Adrenal gland (tissue), 12 donors: ENCODE measurements around the gene CCDC88B. TPM values are rescaled to one million over a fixed set of nuclear protein-coding genes. Genes with fewer than 3 reads are reported as not detected.

Experiments
- DNase-seq, 7 donors: peaks; one replicate each; pipeline ENCODE4 v3.0.0-alpha.2; 2019 to 2020
- H3K27ac ChIP-seq, 5 donors: fragments of 200-600 bp; sonication (generic) in 4 of 5; 1 replicate in 3 of 5; 2 replicates in 2 of 5; pipeline versions ENCODE4 v1.5.1 to v1.8.0; 2016 to 2020; ENCODE audit warnings: mild to moderate bottlenecking in 1 of 5
- H3K27me3 ChIP-seq: fragments of 200-600 bp; 2 replicates; pipeline ENCODE4 v1.8.0; 2021
- H3K36me3 ChIP-seq, 2 donors: fragments of 200-600 bp; replicated peaks in 1 of 2; 1 replicate in 1 of 2; 2 replicates in 1 of 2; pipeline versions ENCODE4 v1.5.1 to v1.8.0; 2018 to 2022
- H3K4me1 ChIP-seq, 2 donors: fragments of 200-600 bp; replicated peaks in 1 of 2; 1 replicate in 1 of 2; 2 replicates in 1 of 2; pipeline versions ENCODE4 v1.5.1 to v1.8.0; 2018 to 2021
- H3K4me3 ChIP-seq, 4 donors: fragments of 200-600 bp; sonication (generic) in 3 of 4; one replicate each; pipeline ENCODE4 v1.5.1; 2016 to 2018
- H3K9me3 ChIP-seq, 3 donors: fragments of 200-600 bp; sonication (generic) in 1 of 3; replicated peaks in 1 of 3; 1 replicate in 2 of 3; 2 replicates in 1 of 3; pipeline versions ENCODE4 v1.5.1 to v1.8.0; 2016 to 2021
- CTCF ChIP-seq, 6 experiments: fragments of 450-650 bp in 4 of 6; fragments of 200-600 bp in 2 of 6; sonication (generic) in 1 of 6; IDR thresholded peaks; 1 replicate in 5 of 6; 2 replicates in 1 of 6; pipeline versions ENCODE4 v1.5.1 to v1.8.0; 2016 to 2021; ENCODE audit warnings: antibody characterized with exemption in 6 of 6, mild to moderate bottlenecking in 2 of 6, moderate library complexity in 1 of 6
- POLR2A ChIP-seq, 2 donors: fragments of 450-650 bp; IDR thresholded peaks; one replicate each; pipeline ENCODE4 v1.6.1; 2017; ENCODE audit warnings: antibody characterized with exemption in 2 of 2, mild to moderate bottlenecking in 2 of 2, moderate library complexity in 1 of 2
- WGBS, 4 donors: extraction: QIAGEN DNeasy Blood & Tissue Kit in 2 of 4; methylation state at CpG; one replicate each; pipeline versions ENCODE4 v1.1.5 to v1.1.7; 2013 to 2017; 5-methylcytosine and 5-hydroxymethylcytosine counted together
- intact Hi-C, 2 donors: fragments of 100-400 bp; cut with DNase I; formaldehyde crosslinking; loops; one replicate each; pipeline versions ENCODE4 v1.14.1 to v1.15.0; 2022 to 2023
- polyA plus RNA-seq, 3 donors: library from polyadenylated mRNA; stranded (reverse); fragments of 200-250 nt in 2 of 3; fragments of 350-450 nt in 1 of 3; fragmentation: Illumina TruSeq in 1 of 3; extraction: RNeasy Lipid Tissue Mini Kit (QIAGEN cat#74804) in 1 of 3; gene quantifications; one replicate each; pipeline ENCODE4 v1.2.3, GENCODE V29; 2013 to 2014
- total RNA-seq, 9 donors: library from RNA; depleted of rRNA in 4 of 9; stranded (reverse); fragments of >200 nt in 4 of 9; fragments of 120-200 nt in 1 of 9; fragmentation: NEBNext Ultra II Directional in 1 of 9; extraction: Animal tissue kit (Norgen Biotek cat#: 25700) in 1 of 9; gene quantifications; one replicate each; pipeline versions ENCODE4 v1.1.0 to v1.2.4, GENCODE V29; 2013 to 2023
- donor health status: healthy with polysubstance abuse.
- donor health status: Bipolar disorder and iron deficiency.
- donor health status: DM: yes; HTN: yes; CAD: no.
- donor health status: DM: no; HTN: no; CAD: no.
- donor health status: DM: no; HTN: no; CAD: no.
- donor health status: DM: yes; HTN: yes; CAD: no.

Gene CCDC88B
- total and polyA plus RNA-seq, 12 donors, result 5.1 to 143 (median 14.5) TPM

- intact Hi-C loops, result no loop called here
- Histone ChIP-seq H3K4me1 (peaks cover 7 to 27% of the 10 kb centered on the region in 2 donors), H3K27ac (no peak overlapping the region), H3K9me3 (no peaks in the 10 kb centered on the region), H3K36me3 (peaks cover 0 to 61% of the 10 kb centered on the region in 2 donors), H3K4me3 (no peak overlapping the region), H3K27me3 (no peaks in the 10 kb centered on the region)
- DNase-seq, result no peak
- TF ChIP-seq CTCF (IDR thresholded peaks at IDR 0.05) (no peak), POLR2A (IDR thresholded peaks at IDR 0.05) (no peak)
- 94 to 96% (median 95%) methylated on average over 10 of the region's 10 CpGs for WGBS, 4 donors
Observed at GRCh38 chr11:64362339-64362738, 22.3 kb downstream of the CCDC88B start.

DNA sequence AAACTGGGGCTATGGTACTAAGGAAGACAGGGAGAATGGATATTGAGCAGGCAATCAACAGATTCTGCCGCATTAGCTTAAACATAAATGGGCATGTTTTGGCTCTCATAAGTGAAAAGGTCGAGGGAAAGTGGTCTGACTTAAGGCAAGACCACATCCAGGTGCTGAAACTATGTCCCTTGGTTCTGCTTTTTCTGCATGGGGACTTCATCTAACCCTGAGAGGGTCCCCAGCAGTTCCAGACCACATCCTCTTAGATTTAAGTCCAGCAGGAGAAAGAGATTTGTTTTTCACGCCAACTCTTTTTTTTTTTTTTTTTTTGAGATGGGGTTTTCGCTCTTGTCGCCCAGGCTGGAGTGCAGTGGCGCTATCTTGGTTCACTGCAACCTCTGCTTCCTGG lies 24.4 kb downstream of the CCDC88B start:
- 87 to 92% (median 90%) methylated on average over 6 of the region's 6 CpGs for WGBS, 4 donors
- no peak overlapping the region for H3K27ac ChIP-seq
- no peaks in the 10 kb centered on the region for H3K9me3 ChIP-seq
- TF ChIP-seq CTCF (IDR thresholded peaks at IDR 0.05) (no peak), POLR2A (IDR thresholded peaks at IDR 0.05) (no peak)
- intact Hi-C loops, result no loop called here
- H3K4me3 ChIP-seq, result no peak overlapping the region
- no peak for DNase-seq
- peaks cover 0 to 81% of the 10 kb centered on the region in 2 donors for H3K36me3 ChIP-seq
- peaks cover 0 to 11% of the 10 kb centered on the region in 2 donors for H3K4me1 ChIP-seq
- H3K27me3 ChIP-seq, result no peaks in the 10 kb centered on the region

GRCh38 chr11:64364911-64365310 lies 24.9 kb downstream of the CCDC88B start:
- intact Hi-C loops, result no loop called here
- H3K4me3 ChIP-seq, result no peak overlapping the region
- H3K36me3 ChIP-seq, result peaks cover 0 to 85% of the 10 kb centered on the region in 2 donors
- WGBS, 4 donors, result 74 to 94% (median 89%) methylated on average over 3 to 4 of the region's 4 CpGs
- TF ChIP-seq POLR2A (IDR thresholded peaks at IDR 0.05), result no peak
- no peak for TF ChIP-seq CTCF (IDR thresholded peaks at IDR 0.05)
- no peak overlapping the region for H3K27ac ChIP-seq
- no peaks in the 10 kb centered on the region for H3K27me3 ChIP-seq
- H3K4me1 ChIP-seq, result peaks cover 0 to 6% of the 10 kb centered on the region in 2 donors
- H3K9me3 ChIP-seq, result no peaks in the 10 kb centered on the region
- no peak for DNase-seq

DNA sequence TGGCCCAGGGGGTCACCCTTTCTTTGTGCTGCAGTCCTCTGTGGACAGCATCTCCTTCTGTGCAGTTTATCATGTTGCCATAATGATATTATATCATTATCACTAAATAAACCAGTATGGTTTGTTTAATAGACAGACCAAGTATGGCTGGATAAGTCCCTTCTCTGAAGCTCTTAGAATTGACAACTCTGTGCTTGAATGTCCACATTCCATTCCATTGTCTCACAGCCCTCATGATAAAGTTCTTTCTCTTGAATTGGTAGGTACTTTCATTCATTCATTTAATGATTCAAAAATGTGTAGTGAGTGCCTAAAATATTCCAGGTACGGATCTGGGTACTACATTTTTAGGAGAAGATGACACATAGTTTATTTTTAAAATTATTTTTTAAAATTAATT lies 26.7 kb downstream of the CCDC88B start:
- no peak for DNase-seq
- Histone ChIP-seq H3K4me1 (no peaks in the 10 kb centered on the region), H3K27me3 (no peaks in the 10 kb centered on the region), H3K27ac (no peak overlapping the region), H3K9me3 (no peaks in the 10 kb centered on the region), H3K4me3 (no peak overlapping the region), H3K36me3 (peaks cover 0 to 84% of the 10 kb centered on the region in 2 donors)
- WGBS, 4 donors, result 78 to 95% (median 92%) methylated on average over 1 of the region's 1 CpG
- no peak for TF ChIP-seq CTCF (IDR thresholded peaks at IDR 0.05)
- no peak for TF ChIP-seq POLR2A (IDR thresholded peaks at IDR 0.05)
- intact Hi-C loops, result no loop called here
